ENCODE measurements around the gene PABPN1L.

The PABPN1L gene

DNA sequence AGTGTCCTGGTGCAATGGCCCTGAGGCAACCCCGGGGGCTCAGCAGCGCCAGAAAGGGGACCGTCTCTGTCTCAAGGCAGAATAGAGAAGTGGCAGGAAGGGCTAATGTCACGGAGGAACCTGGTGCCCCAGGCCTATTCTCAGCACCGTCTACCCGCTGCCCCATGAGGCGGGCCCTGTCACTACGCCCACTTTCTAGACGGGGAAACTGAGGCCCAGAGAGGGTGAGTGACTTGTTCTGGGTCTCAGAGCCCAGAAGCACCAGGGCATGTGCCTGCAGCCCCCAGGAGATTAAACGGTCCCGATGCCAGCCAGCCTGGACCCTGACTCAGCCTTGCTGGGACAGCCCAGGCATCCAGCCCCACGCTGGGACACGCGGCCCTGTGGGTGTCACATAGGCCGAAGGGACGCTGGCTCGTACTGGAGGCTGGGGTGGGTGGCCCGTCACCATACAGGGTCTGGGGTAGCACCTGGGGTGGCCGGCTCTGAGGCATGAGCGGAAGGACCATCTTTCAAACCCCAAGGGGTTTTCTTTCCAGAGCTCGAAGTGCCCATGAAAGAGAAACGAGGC lies 40.2 kb upstream of the PABPN1L start:
- TF ChIP-seq, protein P1, sequence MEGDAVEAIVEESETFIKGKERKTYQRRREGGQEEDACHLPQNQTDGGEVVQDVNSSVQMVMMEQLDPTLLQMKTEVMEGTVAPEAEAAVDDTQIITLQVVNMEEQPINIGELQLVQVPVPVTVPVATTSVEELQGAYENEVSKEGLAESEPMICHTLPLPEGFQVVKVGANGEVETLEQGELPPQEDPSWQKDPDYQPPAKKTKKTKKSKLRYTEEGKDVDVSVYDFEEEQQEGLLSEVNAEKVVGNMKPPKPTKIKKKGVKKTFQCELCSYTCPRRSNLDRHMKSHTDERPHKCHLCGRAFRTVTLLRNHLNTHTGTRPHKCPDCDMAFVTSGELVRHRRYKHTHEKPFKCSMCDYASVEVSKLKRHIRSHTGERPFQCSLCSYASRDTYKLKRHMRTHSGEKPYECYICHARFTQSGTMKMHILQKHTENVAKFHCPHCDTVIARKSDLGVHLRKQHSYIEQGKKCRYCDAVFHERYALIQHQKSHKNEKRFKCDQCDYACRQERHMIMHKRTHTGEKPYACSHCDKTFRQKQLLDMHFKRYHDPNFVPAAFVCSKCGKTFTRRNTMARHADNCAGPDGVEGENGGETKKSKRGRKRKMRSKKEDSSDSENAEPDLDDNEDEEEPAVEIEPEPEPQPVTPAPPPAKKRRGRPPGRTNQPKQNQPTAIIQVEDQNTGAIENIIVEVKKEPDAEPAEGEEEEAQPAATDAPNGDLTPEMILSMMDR (conservative IDR thresholded peaks at IDR 0.05; ENCODE audit: low read length), result no peak
- no peak for DNase-seq (ENCODE audit: low read depth)
- H3K4me3 ChIP-seq (ENCODE audit: low read length), result no peak overlapping the region

DNA sequence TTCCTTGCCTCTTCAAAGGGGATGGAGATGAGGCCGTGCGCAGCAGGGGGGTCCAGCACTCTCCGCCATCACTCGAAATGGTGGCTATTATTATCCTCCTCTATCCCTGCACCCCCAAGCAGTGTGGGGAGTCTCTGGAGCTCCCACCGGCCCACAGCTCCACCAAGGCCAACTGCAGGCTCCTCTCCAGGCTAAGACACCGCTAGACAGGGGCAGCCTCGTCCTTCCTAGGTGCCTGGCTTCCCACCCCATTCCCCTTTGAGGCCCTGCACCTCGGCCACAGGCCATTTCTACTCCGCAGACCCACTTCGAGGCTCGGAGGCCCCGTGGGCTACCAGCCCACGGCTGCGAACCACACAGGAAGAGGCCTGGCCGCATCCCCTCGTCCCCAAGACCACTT lies 39.6 kb upstream of the PABPN1L start:
- no peak overlapping the region for H3K4me3 ChIP-seq (ENCODE audit: low read length)
- TF ChIP-seq, protein P1 (conservative IDR thresholded peaks at IDR 0.05; ENCODE audit: low read length), result no peak
- DNase-seq (ENCODE audit: low read depth), result no peak

DNA sequence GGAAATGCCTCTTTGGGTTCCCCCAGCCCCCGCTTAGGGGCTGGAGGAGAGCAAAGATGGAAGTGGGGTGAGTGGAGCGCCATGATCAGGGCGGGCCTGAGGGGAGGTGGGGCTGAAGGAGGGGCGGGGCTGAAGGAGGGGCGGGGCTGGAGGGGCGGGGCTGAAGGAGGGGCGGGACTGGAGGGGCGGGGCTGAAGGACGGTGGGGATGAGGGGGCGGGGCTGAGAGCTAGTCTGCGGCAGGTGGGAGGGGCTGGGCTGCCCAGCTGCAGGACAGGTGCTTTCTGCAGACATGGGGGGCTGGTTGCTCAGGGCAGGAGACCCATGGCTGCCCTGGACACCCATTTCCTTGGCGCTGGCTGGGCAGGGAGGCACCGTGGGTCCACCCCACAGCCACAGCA lies 39.1 kb upstream of the PABPN1L start:
- H3K4me3 ChIP-seq (ENCODE audit: low read length), result no peak overlapping the region
- no peak for DNase-seq (ENCODE audit: low read depth)
- TF ChIP-seq, protein P1 (conservative IDR thresholded peaks at IDR 0.05; ENCODE audit: low read length), result no peak

DNA sequence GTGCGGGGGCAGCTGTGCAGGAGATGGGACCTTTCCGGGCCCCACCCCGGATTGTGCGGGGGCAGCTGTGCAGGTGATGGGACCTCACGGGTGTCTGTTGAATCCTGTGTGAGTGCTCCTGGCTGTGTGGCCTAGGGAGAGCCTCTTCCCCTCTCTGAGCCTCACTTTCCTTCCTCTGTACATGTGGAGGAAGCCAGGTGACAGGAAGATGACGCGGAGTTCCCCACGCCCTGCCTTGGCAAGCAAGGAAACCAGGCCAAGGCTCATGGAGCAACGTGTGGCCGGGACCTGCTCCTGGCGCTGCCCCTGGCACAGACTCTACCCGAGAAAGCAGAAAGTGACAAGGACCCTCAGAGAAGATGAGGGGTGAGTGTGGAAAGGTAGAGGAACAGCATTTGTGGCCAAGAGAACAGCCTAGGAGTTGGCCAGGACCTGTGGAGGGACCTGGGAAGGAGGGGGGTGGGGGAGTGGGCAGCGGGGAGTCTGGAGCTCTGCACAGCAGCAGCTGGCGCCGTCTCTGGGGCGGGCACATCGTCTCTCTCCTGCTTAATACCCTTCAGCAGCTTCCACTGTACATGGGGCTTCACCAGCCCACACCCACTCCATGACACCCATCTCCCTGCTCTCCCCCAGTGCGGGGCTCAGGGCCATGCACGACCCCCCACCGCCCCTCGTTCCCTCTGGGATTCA lies 38.4 kb upstream of the PABPN1L start:
- DNase-seq (ENCODE audit: low read depth), result no peak
- TF ChIP-seq, protein P1 (conservative IDR thresholded peaks at IDR 0.05; ENCODE audit: low read length), result no peak
- H3K4me3 ChIP-seq (ENCODE audit: low read length), result no peak overlapping the region

DNA sequence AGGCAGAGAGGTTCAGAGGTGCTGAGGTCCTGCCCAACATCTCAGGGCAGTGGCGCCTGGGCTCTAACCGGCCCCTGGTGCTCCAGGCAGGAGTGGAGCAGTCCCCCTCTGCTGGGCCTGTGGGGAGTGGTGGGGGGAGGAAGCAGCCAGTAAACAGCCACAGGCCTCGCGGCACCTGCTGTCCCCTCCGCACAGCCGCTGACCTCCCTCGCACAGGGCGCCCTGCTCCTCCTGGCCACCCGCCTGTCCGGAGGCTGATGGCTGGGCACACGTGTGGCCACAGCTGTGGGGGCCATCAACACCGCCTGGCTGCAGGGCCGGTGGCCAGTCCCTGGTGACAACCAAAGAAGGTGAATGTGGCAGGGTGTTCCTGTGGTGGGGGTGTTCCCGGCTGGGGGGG lies 36.8 kb upstream of the PABPN1L start:
- TF ChIP-seq, protein P1 (conservative IDR thresholded peaks at IDR 0.05; ENCODE audit: low read length), result no peak
- no peak overlapping the region for H3K4me3 ChIP-seq (ENCODE audit: low read length)
- no peak for DNase-seq (ENCODE audit: low read depth)

DNA sequence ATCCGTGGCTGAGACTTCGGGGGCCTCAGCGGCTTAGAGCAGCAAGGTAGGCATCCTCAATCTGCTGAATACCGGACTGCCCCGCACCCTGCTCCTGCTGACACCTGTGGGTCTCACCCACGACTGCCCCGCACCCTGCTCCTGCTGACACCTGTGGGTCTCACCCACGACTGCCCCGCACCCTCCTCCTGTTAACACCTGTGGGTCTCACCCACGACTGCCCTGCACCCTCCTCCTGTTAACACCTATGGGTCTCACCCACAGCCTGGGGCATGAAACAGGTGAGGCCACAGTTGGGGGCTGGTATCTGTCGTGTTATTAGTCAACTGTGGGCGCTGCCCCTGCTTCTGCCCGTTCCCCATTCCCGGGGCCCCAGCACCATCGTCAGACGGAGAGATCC lies 36.3 kb upstream of the PABPN1L start:
- DNase-seq (ENCODE audit: low read depth), result no peak
- TF ChIP-seq, protein P1 (conservative IDR thresholded peaks at IDR 0.05; ENCODE audit: low read length), result no peak
- no peak overlapping the region for H3K4me3 ChIP-seq (ENCODE audit: low read length)

DNA sequence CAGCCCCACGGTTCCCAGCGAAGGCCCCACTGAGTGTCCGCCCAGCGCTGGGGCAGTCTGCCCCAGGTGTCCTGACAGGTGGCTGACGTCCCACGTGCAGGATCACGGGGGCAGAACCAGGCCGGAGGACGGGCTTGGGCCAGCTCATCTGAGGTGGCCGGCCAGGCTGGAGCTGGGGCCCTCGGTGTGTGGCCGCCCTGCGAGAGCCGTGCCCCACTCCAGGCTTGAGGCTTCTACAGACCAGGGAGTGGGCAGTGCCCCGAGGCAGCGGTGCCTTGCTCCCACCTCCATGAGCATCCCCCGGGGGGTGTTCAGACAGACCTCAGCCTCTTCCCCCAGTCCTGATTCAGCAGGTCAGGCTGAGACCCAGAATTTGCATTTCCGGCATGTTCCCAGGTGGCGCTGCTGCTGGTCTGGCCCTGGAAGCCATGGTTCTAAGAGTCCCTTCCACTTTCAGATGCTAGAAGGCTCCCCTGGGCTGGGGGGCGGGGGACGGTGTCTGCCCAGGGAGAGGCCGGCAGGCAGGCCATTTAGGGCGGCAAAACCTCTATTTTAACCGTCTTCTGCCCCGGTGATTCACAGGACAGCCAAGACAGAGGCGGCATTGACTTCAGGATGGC lies 35.4 kb upstream of the PABPN1L start:
- DNase-seq (ENCODE audit: low read depth), result no peak
- TF ChIP-seq, protein P1 (conservative IDR thresholded peaks at IDR 0.05; ENCODE audit: low read length), result no peak
- no peak overlapping the region for H3K4me3 ChIP-seq (ENCODE audit: low read length)
